Keratinocyte (primary cell): ENCODE results near the gene KIF20A. TPM values are rescaled to one million over a fixed set of nuclear protein-coding genes. Genes with fewer than 3 reads are reported as not detected.

Source experiments
- DNase-seq: peaks from one replicate; pipeline ENCODE4 v3.0.0-alpha.2; 2011; ENCODE audit warnings: low read depth, missing footprints, low spot score
- FAIRE-seq: peaks from 2 replicates; lab custom pipeline; 2011; peaks lifted over from hg19 to GRCh38; lab: Jason Lieb, UNC
- H2AFZ ChIP-seq: 2 replicates; pipeline ENCODE4 v1.6.0; 2012; ENCODE audit warnings: low read length, control low read depth, inconsistent platforms; ENCODE audit not compliant: control insufficient read depth
- H3K27ac ChIP-seq: 2 replicates; pipeline ENCODE4 v1.5.1; 2011; ENCODE audit warnings: low read length; ENCODE audit not compliant: control insufficient read depth, insufficient read depth
- H3K27me3 ChIP-seq: 3 replicates; pipeline ENCODE4 v1.6.0; 2011; ENCODE audit warnings: low read length; ENCODE audit not compliant: control insufficient read depth, insufficient read depth; ENCODE audit errors: extremely low read depth
- H3K36me3 ChIP-seq, 2 experiments: 2 replicates in 1 of 2; 3 replicates in 1 of 2; pipeline ENCODE4 v1.5.1; 2011; ENCODE audit warnings: low read length in 2 of 2, mild to moderate bottlenecking in 1 of 2; ENCODE audit not compliant: control insufficient read depth in 2 of 2, insufficient read depth in 2 of 2; ENCODE audit errors: extremely low read depth in 1 of 2
- H3K4me1 ChIP-seq: 3 replicates; pipeline ENCODE4 v1.5.1; 2011; ENCODE audit warnings: low read length; ENCODE audit not compliant: control insufficient read depth, insufficient read depth; ENCODE audit errors: extremely low read depth
- H3K4me2 ChIP-seq: 3 replicates; pipeline ENCODE4 v1.6.0; 2011; ENCODE audit warnings: low read depth, low read length; ENCODE audit not compliant: control insufficient read depth, insufficient read depth; ENCODE audit errors: extremely low read depth
- H3K4me3 ChIP-seq, 3 experiments: fragments of 200-600 bp in 1 of 3; sonication (generic) in 1 of 3; 2 replicates in 2 of 3; 3 replicates in 1 of 3; pipeline ENCODE4 v1.5.1; 2011 to 2016; ENCODE audit warnings: low read length in 3 of 3, mild to moderate bottlenecking in 3 of 3, control low read depth in 2 of 3, inconsistent platforms in 1 of 3, low read depth in 1 of 3, mixed read lengths in 1 of 3, mixed run types in 1 of 3, moderate library complexity in 1 of 3; ENCODE audit not compliant: control insufficient read depth in 2 of 3, insufficient read depth in 2 of 3; ENCODE audit errors: extremely low read depth in 1 of 3
- H3K79me2 ChIP-seq: 2 replicates; pipeline ENCODE4 v1.6.0; 2012; ENCODE audit warnings: low read length; ENCODE audit not compliant: control insufficient read depth, insufficient read depth
- H3K9ac ChIP-seq: 3 replicates; pipeline ENCODE4 v1.6.0; 2011; ENCODE audit warnings: low read length; ENCODE audit not compliant: control insufficient read depth, insufficient read depth; ENCODE audit errors: extremely low read depth
- H3K9me1 ChIP-seq: 3 replicates; pipeline ENCODE4 v1.6.0; 2011; ENCODE audit warnings: low read length; ENCODE audit not compliant: control insufficient read depth, insufficient read depth; ENCODE audit errors: extremely low read depth
- H3K9me3 ChIP-seq: 2 replicates; pipeline ENCODE4 v1.5.1; 2012; ENCODE audit warnings: low read depth, low read length; ENCODE audit not compliant: control insufficient read depth
- H4K20me1 ChIP-seq: 3 replicates; pipeline ENCODE4 v1.6.0; 2011; ENCODE audit warnings: low read length; ENCODE audit not compliant: control insufficient read depth, insufficient read depth; ENCODE audit errors: extremely low read depth
- EZH2 ChIP-seq: IDR thresholded peaks from one replicate; pipeline ENCODE4 v1.6.1; 2012; ENCODE audit warnings: inconsistent platforms, mild to moderate bottlenecking, low read length, moderate library complexity
- dilution Hi-C: fragments of 300-500 bp; cut with MboI; formaldehyde crosslinking; loops from one replicate; pipeline ENCODE4 v1.7.0; 2020; ENCODE audit warnings: low sequenced_read_pairs; ENCODE audit not compliant: extremely low pct_ligation_motif_present
- polyA plus RNA-seq, 5 experiments: library from polyadenylated mRNA; depleted of rRNA in 3 of 5; stranded (reverse) in 3 of 5; stranded (forward) in 1 of 5; unstranded in 1 of 5; fragments of >200 nt; gene quantifications; 1 replicate in 1 of 5; 2 replicates in 3 of 5; 3 replicates in 1 of 5; pipeline versions ENCODE4 v1.2.1 to v1.2.3, GENCODE V29; 2011 to 2012; ENCODE audit warnings: missing spikeins in 2 of 5, low read depth in 1 of 5, low replicate concordance in 1 of 5
- TF ChIP-seq, protein P1 (sequence below), 3 experiments: IDR thresholded peaks in 1 of 3; conservative IDR thresholded peaks in 1 of 3; optimal IDR thresholded peaks in 1 of 3; 2 replicates in 2 of 3; 3 replicates in 1 of 3; pipeline versions ENCODE3 to v1.5.1; 2011; ENCODE audit warnings: low read length in 3 of 3, mild to moderate bottlenecking in 3 of 3, moderate library complexity in 2 of 3, control low read depth in 1 of 3, inconsistent platforms in 1 of 3; ENCODE audit not compliant: insufficient read depth in 2 of 3; ENCODE audit errors: extremely low read depth in 1 of 3

The KIF20A gene
- polyA plus RNA-seq, 1 donor (not counting 4 experiments of a cell fraction or from before 2014, with no cell fraction given): 17.1 TPM

DNA sequence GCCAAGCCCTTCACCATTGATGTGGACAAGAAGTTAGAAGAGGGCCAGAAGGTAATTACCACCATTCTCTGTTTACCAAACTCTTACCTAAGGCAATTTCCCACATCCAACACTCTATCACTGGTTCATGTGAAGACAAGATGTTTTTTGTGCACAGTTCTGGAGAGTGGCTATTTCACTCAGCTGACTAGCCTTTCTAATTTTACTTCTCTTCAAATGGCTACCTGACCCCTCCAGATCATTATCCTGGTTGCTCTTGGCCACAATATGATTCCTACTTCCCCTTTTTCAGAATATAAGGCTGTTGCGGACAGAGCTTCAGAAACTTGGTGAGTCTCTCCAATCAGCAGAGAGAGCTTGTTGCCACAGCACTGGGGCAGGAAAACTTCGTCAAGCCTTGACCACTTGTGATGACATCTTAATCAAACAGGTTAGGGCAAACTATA lies 7.1 kb downstream of the KIF20A start:
- Histone ChIP-seq H3K4me3 (no peak overlapping the region), H3K9me3 (no peaks in the 10 kb centered on the region), H3K9ac (no peak overlapping the region), H4K20me1 (no peaks in the 10 kb centered on the region), H3K27me3 (no peaks in the 10 kb centered on the region), H2AFZ (no peak overlapping the region), H3K36me3 (peaks cover 19 to 37% of the 10 kb centered on the region in 2 experiments), H3K4me1 (no peaks in the 10 kb centered on the region), H3K9me1 (no peaks in the 10 kb centered on the region), H3K79me2 (no peaks in the 10 kb centered on the region), H3K27ac (no peak overlapping the region), H3K4me2 (no peak overlapping the region)
- dilution Hi-C loops: no loop called here
- TF ChIP-seq, protein P1, sequence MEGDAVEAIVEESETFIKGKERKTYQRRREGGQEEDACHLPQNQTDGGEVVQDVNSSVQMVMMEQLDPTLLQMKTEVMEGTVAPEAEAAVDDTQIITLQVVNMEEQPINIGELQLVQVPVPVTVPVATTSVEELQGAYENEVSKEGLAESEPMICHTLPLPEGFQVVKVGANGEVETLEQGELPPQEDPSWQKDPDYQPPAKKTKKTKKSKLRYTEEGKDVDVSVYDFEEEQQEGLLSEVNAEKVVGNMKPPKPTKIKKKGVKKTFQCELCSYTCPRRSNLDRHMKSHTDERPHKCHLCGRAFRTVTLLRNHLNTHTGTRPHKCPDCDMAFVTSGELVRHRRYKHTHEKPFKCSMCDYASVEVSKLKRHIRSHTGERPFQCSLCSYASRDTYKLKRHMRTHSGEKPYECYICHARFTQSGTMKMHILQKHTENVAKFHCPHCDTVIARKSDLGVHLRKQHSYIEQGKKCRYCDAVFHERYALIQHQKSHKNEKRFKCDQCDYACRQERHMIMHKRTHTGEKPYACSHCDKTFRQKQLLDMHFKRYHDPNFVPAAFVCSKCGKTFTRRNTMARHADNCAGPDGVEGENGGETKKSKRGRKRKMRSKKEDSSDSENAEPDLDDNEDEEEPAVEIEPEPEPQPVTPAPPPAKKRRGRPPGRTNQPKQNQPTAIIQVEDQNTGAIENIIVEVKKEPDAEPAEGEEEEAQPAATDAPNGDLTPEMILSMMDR (optimal IDR thresholded peaks at IDR 0.05 in 1 of 3, IDR thresholded peaks at IDR 0.05 in 1 of 3, conservative IDR thresholded peaks at IDR 0.05 in 1 of 3; ENCODE audit: extremely low read depth in 1 of 3, insufficient read depth in 2 of 3, low read length in 3 of 3): no peak
- TF ChIP-seq EZH2: no peak
- FAIRE-seq: no peak
- no peak for DNase-seq

DNA sequence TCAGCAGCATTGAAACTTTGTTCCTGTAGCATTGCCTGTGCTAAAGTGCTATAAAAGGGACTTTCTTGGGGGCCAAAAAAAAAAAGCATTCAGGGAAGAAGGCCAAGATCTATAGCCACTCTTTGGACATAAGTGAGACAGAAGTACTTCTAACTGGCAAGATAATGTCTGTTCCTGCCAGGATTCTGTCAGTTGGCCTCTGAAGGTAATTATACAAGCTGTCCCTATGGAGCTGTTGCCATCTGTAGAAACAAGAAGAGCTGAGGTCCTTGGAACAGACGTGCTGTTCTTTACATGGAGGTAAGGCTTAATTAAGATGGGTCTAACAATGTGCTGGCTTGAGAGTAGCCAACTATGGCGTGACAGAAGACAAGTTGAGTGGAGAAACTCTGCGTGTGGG lies 9.7 kb downstream of the KIF20A start:
- H3K9me1 ChIP-seq: no peaks in the 10 kb centered on the region
- peaks cover 25 to 29% of the 10 kb centered on the region in 2 experiments for H3K36me3 ChIP-seq
- H3K9me3 ChIP-seq: no peaks in the 10 kb centered on the region
- H3K4me2 ChIP-seq: no peak overlapping the region
- dilution Hi-C loops: no loop called here
- TF ChIP-seq, protein P1 (optimal IDR thresholded peaks at IDR 0.05 in 1 of 3, IDR thresholded peaks at IDR 0.05 in 1 of 3, conservative IDR thresholded peaks at IDR 0.05 in 1 of 3; ENCODE audit: extremely low read depth in 1 of 3, insufficient read depth in 2 of 3, low read length in 3 of 3): no peak
- no peak for TF ChIP-seq EZH2
- H3K27ac ChIP-seq: no peak overlapping the region
- H2AFZ ChIP-seq: no peak overlapping the region
- no peak overlapping the region for H3K4me3 ChIP-seq
- DNase-seq (no peak), FAIRE-seq (no peak)
- H3K9ac ChIP-seq: no peak overlapping the region
- H3K79me2 ChIP-seq: no peaks in the 10 kb centered on the region
- H4K20me1 ChIP-seq: no peaks in the 10 kb centered on the region
- H3K27me3 ChIP-seq: no peaks in the 10 kb centered on the region
- no peaks in the 10 kb centered on the region for H3K4me1 ChIP-seq
